GM13977 (cell line): ENCODE data around the gene WNT8B.

ENCODE experiments used
- DNase-seq: peaks from one replicate; pipeline ENCODE4 v3.0.0; 2012; ENCODE audit warnings: low spot score
- CTCF ChIP-seq: IDR thresholded peaks from 2 replicates; pipeline ENCODE4 v1.5.1; 2012; ENCODE audit warnings: mild to moderate bottlenecking, control low read depth; ENCODE audit not compliant: insufficient read depth; ENCODE audit errors: extremely low read depth, missing control alignments
- in situ Hi-C: fragments of 300-500 bp; cut with MboI; formaldehyde crosslinking; loops from one replicate; pipeline ENCODE4 v1.12.0; 2022; ENCODE audit warnings: low sequenced_read_pairs, low pct_unique_long_range_greater_than_20kb, mixed read lengths, inconsistent platforms; ENCODE audit not compliant: unreplicated experiment

The WNT8B gene

GRCh38 chr10:100505164-100505563 lies 42.4 kb downstream of the WNT8B start:
- in situ Hi-C loops, result loop anchor here (10.0 kb wide), 1 partner anchor 70 kb away; no protein-coding TSS in a partner anchor
- DNase-seq, result no peak
- no peak for TF ChIP-seq CTCF

- DNase-seq, result no peak
- no peak for TF ChIP-seq CTCF
- in situ Hi-C loops, result loop anchor here (10.0 kb wide), 1 partner anchor 72 kb away; no protein-coding TSS in a partner anchor
Measured at GRCh38 chr10:100506596-100507356, 44.0 kb downstream of the WNT8B start.

GRCh38 chr10:100507357-100507732 lies 44.5 kb downstream of the WNT8B start:
- in situ Hi-C loops, result loop anchor here (10.0 kb wide), 1 partner anchor 73 kb away; no protein-coding TSS in a partner anchor
- TF ChIP-seq CTCF, result no peak
- no peak for DNase-seq

GRCh38 chr10:100508266-100508665 lies 45.5 kb downstream of the WNT8B start:
- in situ Hi-C loops, result loop anchor here (10.0 kb wide), 1 partner anchor 73 kb away; no protein-coding TSS in a partner anchor

GRCh38 chr10:100508691-100509150 lies 45.9 kb downstream of the WNT8B start:
- peak; percentile 57 for DNase-seq
- TF ChIP-seq CTCF, result peak; percentile 46
- in situ Hi-C loops, result loop anchor here (10.0 kb wide), 1 partner anchor 74 kb away; no protein-coding TSS in a partner anchor

More at GRCh38 chr10:100508266-100508665, 45.5 kb downstream of the WNT8B start:
- no peak for TF ChIP-seq CTCF
- DNase-seq, result no peak

GRCh38 chr10:100509241-100509840 lies 46.5 kb downstream of the WNT8B start:
- in situ Hi-C loops, result loop anchor here (10.0 kb wide), 1 partner anchor 75 kb away; no protein-coding TSS in a partner anchor
- no peak for DNase-seq
- TF ChIP-seq CTCF, result no peak
